Fibroblast of lung (primary cell): ENCODE data around the gene MLPH. TPM values are rescaled to one million over a fixed set of nuclear protein-coding genes. Genes with fewer than 3 reads are reported as not detected.
"Not testable (repeated sequence)": the region's sequence is repeated elsewhere in the genome, so short reads cannot be mapped to it uniquely, and the experiment has no call there.

Experiments used
- DNase-seq, 2 donors: peaks; one replicate each; pipeline versions ENCODE4 v3.0.0 to v3.0.0-alpha.2; 2010; ENCODE audit warnings: low read depth in 2 of 2
- H2AFZ ChIP-seq: 2 replicates; pipeline ENCODE4 v1.5.1; 2012; ENCODE audit warnings: low read length, control low read depth, inconsistent platforms
- H3K27ac ChIP-seq: 2 replicates; pipeline ENCODE4 v1.5.1; 2011; ENCODE audit warnings: low read length, control low read depth; ENCODE audit not compliant: insufficient read depth
- H3K27me3 ChIP-seq: 2 replicates; pipeline ENCODE4 v1.5.1; 2011; ENCODE audit warnings: mild to moderate bottlenecking, low read length; ENCODE audit not compliant: control insufficient read depth, insufficient read depth
- H3K36me3 ChIP-seq: 2 replicates; pipeline ENCODE4 v1.5.1; 2011; ENCODE audit warnings: low read length; ENCODE audit not compliant: control insufficient read depth, insufficient read depth
- H3K4me1 ChIP-seq: 2 replicates; pipeline ENCODE4 v1.5.1; 2011; ENCODE audit warnings: low read length; ENCODE audit not compliant: control insufficient read depth, insufficient read depth; ENCODE audit errors: extremely low read depth
- H3K4me2 ChIP-seq: 2 replicates; pipeline ENCODE4 v1.5.1; 2011; ENCODE audit warnings: low read length, control low read depth; ENCODE audit not compliant: insufficient read depth; ENCODE audit errors: extremely low read depth
- H3K4me3 ChIP-seq, 4 experiments: fragments of 200-600 bp in 1 of 4; sonication (generic) in 1 of 4; replicated peaks in 1 of 4; 2 replicates each; pipeline ENCODE4 v1.5.1; 2011 to 2016; ENCODE audit warnings: low read length in 4 of 4, low read depth in 3 of 4, mild to moderate bottlenecking in 3 of 4, control low read depth in 2 of 4, inconsistent platforms in 1 of 4, mixed read lengths in 1 of 4; ENCODE audit not compliant: insufficient read depth in 1 of 4; ENCODE audit errors: control extremely low read depth in 1 of 4
- H3K79me2 ChIP-seq: 2 replicates; pipeline ENCODE4 v1.5.1; 2012; ENCODE audit warnings: mild to moderate bottlenecking, low read length, inconsistent platforms; ENCODE audit not compliant: control insufficient read depth, insufficient read depth
- H3K9ac ChIP-seq: 2 replicates; pipeline ENCODE4 v1.5.1; 2011; ENCODE audit warnings: mild to moderate bottlenecking, low read length, control low read depth; ENCODE audit not compliant: insufficient read depth
- H3K9me3 ChIP-seq: 2 replicates; pipeline ENCODE4 v1.5.1; 2012; ENCODE audit warnings: low read depth, low read length; ENCODE audit not compliant: control insufficient read depth, insufficient read depth
- H4K20me1 ChIP-seq: 2 replicates; pipeline ENCODE4 v1.5.1; 2011; ENCODE audit warnings: low read length; ENCODE audit not compliant: control insufficient read depth, insufficient read depth; ENCODE audit errors: extremely low read depth
- EZH2 ChIP-seq: IDR thresholded peaks from 2 replicates; pipeline ENCODE4 v1.5.1; 2012; ENCODE audit warnings: low read length, control low read depth, mild to moderate bottlenecking; ENCODE audit errors: missing control alignments
- polyA plus RNA-seq, 2 donors: library from polyadenylated mRNA; depleted of rRNA in 1 of 2; stranded (reverse) in 1 of 2; unstranded in 1 of 2; fragments of >200 nt; gene quantifications; 2 replicates each; pipeline ENCODE4 v1.2.1, GENCODE V29; 2011 to 2012; ENCODE audit warnings: missing spikeins in 1 of 2
- total RNA-seq: library from RNA; depleted of rRNA; stranded (reverse); fragments of >200 nt; gene quantifications from 2 replicates; pipeline ENCODE4 v1.2.1, GENCODE V29; 2014
- TF ChIP-seq, protein P1 (sequence below), 2 donors: IDR thresholded peaks in 1 of 2; conservative IDR thresholded peaks in 1 of 2; 1 replicate in 1 of 2; 2 replicates in 1 of 2; pipeline ENCODE4 v1.5.1; 2011 to 2012; ENCODE audit warnings: low read length in 2 of 2, control low read depth in 1 of 2, inconsistent platforms in 1 of 2, low read depth in 1 of 2, mild to moderate bottlenecking in 1 of 2

Gene MLPH
- total and polyA plus RNA-seq, 2 donors (not counting 1 experiment from before 2014, with no cell fraction given) = 3.1 to 10.7 TPM

DNA sequence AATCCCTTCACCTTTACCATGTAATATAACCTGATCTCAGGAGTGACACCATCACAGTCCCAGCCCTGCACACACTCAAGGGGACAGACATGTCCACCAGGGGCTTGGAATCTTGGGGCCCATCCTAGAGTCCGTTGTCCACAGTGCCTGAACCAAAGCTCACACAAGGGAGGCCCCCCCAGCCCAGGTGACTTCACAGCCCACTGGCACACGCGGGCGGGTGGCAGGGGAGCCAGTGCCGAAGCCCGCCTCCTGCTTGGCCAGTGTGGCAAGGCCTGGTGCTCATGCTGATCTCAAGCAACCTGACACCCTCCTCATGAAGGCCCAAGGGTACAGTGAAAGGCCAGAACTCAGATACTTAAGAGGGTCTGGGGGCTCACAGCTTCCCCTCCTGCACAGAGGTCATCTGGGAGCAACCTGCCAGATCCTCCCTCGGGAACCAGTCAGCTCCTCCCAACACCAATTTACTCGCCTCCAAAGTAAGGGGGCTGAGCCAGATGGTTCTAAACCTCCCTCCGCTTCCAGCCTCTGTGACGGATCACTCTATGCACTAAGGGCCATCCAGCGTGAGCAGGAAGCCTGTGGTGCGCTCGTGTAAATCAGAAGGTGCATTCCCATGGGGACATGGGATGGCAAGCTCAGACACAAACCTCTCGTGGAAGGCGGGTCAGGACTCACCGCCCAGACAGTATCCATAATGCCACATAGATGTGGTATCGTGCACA is 106.7 kb downstream of the MLPH start:
- TF ChIP-seq, protein P1, sequence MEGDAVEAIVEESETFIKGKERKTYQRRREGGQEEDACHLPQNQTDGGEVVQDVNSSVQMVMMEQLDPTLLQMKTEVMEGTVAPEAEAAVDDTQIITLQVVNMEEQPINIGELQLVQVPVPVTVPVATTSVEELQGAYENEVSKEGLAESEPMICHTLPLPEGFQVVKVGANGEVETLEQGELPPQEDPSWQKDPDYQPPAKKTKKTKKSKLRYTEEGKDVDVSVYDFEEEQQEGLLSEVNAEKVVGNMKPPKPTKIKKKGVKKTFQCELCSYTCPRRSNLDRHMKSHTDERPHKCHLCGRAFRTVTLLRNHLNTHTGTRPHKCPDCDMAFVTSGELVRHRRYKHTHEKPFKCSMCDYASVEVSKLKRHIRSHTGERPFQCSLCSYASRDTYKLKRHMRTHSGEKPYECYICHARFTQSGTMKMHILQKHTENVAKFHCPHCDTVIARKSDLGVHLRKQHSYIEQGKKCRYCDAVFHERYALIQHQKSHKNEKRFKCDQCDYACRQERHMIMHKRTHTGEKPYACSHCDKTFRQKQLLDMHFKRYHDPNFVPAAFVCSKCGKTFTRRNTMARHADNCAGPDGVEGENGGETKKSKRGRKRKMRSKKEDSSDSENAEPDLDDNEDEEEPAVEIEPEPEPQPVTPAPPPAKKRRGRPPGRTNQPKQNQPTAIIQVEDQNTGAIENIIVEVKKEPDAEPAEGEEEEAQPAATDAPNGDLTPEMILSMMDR (conservative IDR thresholded peaks at IDR 0.05 in 1 of 2, IDR thresholded peaks at IDR 0.05 in 1 of 2; ENCODE audit: low read depth in 1 of 2, low read length in 2 of 2) = no peak
- TF ChIP-seq EZH2 = no peak
- Histone ChIP-seq H3K27ac (no peak overlapping the region), H3K9me3 (no peaks in the 10 kb centered on the region), H2AFZ (no peak overlapping the region), H3K27me3 (no peaks in the 10 kb centered on the region), H4K20me1 (no peaks in the 10 kb centered on the region), H3K4me2 (no peak overlapping the region), H3K4me3 (no peak overlapping the region), H3K4me1 (peaks cover 2% of the 10 kb centered on the region), H3K36me3 (no peaks in the 10 kb centered on the region), H3K9ac (no peak overlapping the region), H3K79me2 (no peaks in the 10 kb centered on the region)
- no peak for DNase-seq

DNA sequence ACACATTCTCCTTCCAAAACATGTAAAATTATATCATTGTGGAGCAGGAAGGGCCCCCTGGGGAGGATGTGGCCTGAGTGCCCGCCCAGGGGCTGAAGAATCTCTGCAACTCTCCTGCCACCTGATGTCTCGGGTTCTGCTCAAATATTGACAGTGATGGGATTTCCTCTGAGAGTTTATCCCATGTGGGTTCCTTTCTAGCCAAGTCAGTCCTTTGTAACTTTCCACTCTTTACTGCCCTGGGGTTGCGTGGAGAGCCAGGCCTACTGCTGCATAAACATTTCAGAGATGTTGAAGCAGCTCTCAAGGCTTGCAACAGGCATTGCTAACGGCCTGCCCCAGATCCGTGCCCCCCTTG is 107.4 kb downstream of the MLPH start:
- TF ChIP-seq, protein P1 (conservative IDR thresholded peaks at IDR 0.05 in 1 of 2, IDR thresholded peaks at IDR 0.05 in 1 of 2; ENCODE audit: low read depth in 1 of 2, low read length in 2 of 2) = no peak
- no peak for TF ChIP-seq EZH2
- H3K4me3 ChIP-seq = no peak overlapping the region
- no peak for DNase-seq

DNA sequence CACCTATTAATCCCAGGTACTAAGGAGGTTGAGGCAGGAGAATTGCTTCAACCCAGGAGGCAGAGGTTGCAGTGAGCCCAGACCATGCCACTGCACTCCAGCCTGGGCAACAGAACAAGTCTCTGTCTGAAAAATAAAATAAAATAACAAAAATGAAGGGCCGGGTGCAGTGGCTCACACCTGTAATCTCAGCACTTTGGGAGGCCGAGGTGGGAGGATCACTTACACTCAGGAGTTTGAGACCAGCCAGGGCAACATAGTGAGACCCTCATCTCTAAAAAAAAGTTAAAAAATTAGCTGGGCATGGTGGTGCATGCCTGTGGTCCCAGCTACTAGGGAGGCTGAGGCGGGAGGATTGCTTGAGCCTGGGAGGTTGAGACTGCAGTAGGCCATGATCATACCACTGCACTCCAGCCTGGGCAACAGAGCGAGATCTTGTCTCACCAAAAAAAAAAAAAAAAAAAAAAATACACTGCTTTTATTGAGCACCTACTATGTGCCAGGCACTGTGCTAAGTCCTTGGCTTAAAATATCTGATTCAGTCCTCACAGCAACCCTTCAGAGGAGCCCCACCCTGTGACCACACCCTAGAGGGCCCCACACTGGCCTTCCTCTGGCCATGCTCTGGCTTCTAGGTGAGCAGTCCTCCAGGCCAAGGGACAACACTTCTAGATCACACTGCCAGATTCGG is 108.9 kb downstream of the MLPH start:
- not testable (repeated sequence) for H3K4me1 ChIP-seq, H3K4me3 ChIP-seq, H4K20me1 ChIP-seq, H2AFZ ChIP-seq, H3K4me2 ChIP-seq, H3K79me2 ChIP-seq, DNase-seq, H3K36me3 ChIP-seq, H3K9ac ChIP-seq, H3K9me3 ChIP-seq, H3K27ac ChIP-seq, H3K27me3 ChIP-seq

More for the DNA sequence above, 107.4 kb downstream of the MLPH start:
- no peak overlapping the region for H3K27ac ChIP-seq
- H3K27me3 ChIP-seq = no peaks in the 10 kb centered on the region
- no peaks in the 10 kb centered on the region for H3K9me3 ChIP-seq
- H3K9ac ChIP-seq = no peak overlapping the region
- H3K36me3 ChIP-seq = no peaks in the 10 kb centered on the region
- no peak overlapping the region for H3K4me2 ChIP-seq
- peaks cover 2% of the 10 kb centered on the region for H3K4me1 ChIP-seq
- H3K79me2 ChIP-seq = no peaks in the 10 kb centered on the region
- no peak overlapping the region for H2AFZ ChIP-seq
- H4K20me1 ChIP-seq = no peaks in the 10 kb centered on the region
